Activated CD4-positive, alpha-beta T cell treated with anti-CD3 and anti-CD28 coated beads, Interleukin-2, Interleukin-6, amounts not matched to agents 100 ng/mL and 50 ng/mL, durations not matched to agents 16 hours and 8 hours (primary cell): ENCODE results near the gene MAP7D2.
A peak's percentile ranks its signal among the peaks of the same experiment; 100 is the strongest.

Source experiments
- DNase-seq: peaks from one replicate; pipeline ENCODE4 v3.0.0-alpha.2; 2020

MAP7D2 gene

GRCh38 chrX:20112022-20112774, 4.5 kb downstream of the MAP7D2 start:
- DNase-seq = no peak

- no peak for DNase-seq
Observed at GRCh38 chrX:20111271-20111670, 5.4 kb downstream of the MAP7D2 start.

- no peak for DNase-seq
Observed at GRCh38 chrX:20101934-20102581, 14.6 kb downstream of the MAP7D2 start.

GRCh38 chrX:20091499-20091898, 25.2 kb downstream of the MAP7D2 start:
- DNase-seq = no peak

- DNase-seq = no peak
Observed at GRCh38 chrX:20089845-20090244, 26.9 kb downstream of the MAP7D2 start.

GRCh38 chrX:20080277-20080676, 36.4 kb downstream of the MAP7D2 start:
- DNase-seq = no peak

GRCh38 chrX:20071511-20072079, 45.1 kb downstream of the MAP7D2 start:
- no peak for DNase-seq

- no peak for DNase-seq
Observed at GRCh38 chrX:20067709-20068561, 48.8 kb downstream of the MAP7D2 start.

GRCh38 chrX:20066968-20067708, 49.6 kb downstream of the MAP7D2 start:
- DNase-seq = peak; percentile 61

- no peak for DNase-seq
Observed at GRCh38 chrX:20063716-20064351, 52.9 kb downstream of the MAP7D2 start.

GRCh38 chrX:20063153-20063552, 53.6 kb downstream of the MAP7D2 start:
- no peak for DNase-seq

GRCh38 chrX:20061855-20062254, 54.9 kb downstream of the MAP7D2 start:
- no peak for DNase-seq

- DNase-seq = no peak
Observed at GRCh38 chrX:20060961-20061748, 55.6 kb downstream of the MAP7D2 start.

- DNase-seq = no peak
Observed at GRCh38 chrX:20059467-20060128, 57.1 kb downstream of the MAP7D2 start.

GRCh38 chrX:20057479-20057878, 59.2 kb downstream of the MAP7D2 start:
- no peak for DNase-seq

GRCh38 chrX:20056704-20057103, 60.0 kb downstream of the MAP7D2 start:
- no peak for DNase-seq

GRCh38 chrX:20053537-20053936, 63.2 kb downstream of the MAP7D2 start:
- DNase-seq = no peak

- no peak for DNase-seq
Observed at GRCh38 chrX:20046864-20047263, 69.8 kb downstream of the MAP7D2 start.

- DNase-seq = no peak
Observed at GRCh38 chrX:20046223-20046622, 70.5 kb downstream of the MAP7D2 start.

- DNase-seq = no peak
Observed at GRCh38 chrX:20042221-20042620, 74.5 kb downstream of the MAP7D2 start.

- no peak for DNase-seq
Observed at GRCh38 chrX:20038966-20039365, 77.7 kb downstream of the MAP7D2 start.
